K562 (cell line): Measurements from ENCODE around the gene TOX2. TPM values are rescaled to one million over a fixed set of nuclear protein-coding genes. Genes with fewer than 3 reads are reported as not detected.

Experiments used
- ATAC-seq: fragments of 200-7000 bp; cut with Tn5 transposase; 3 replicates; pipeline ENCODE4 v1.9.1; 2020; ENCODE audit warnings: moderate library complexity
- BruUV-seq: library from RNA; stranded (reverse); fragments of 400-500 nt; replicated peaks from 2 replicates; lab custom pipeline; 2021; lab: Mats Ljungman, UMichigan
- CTCF ChIA-PET: fragments of 300-600 bp; formaldehyde crosslinking; extraction: SDS; loops from one replicate; lab custom pipeline; 2021; ENCODE audit warnings: low intra/inter-chr PET ratio; lab: Yijun Ruan, JAX
- POLR2A ChIA-PET: fragments of 300-600, 350-650 bp; sonication (Branson Sonifier 250); formaldehyde crosslinking; extraction: SDS; loops from one replicate; lab custom pipeline; 2021; ENCODE audit warnings: antibody characterized with exemption, inconsistent platforms; lab: Yijun Ruan, JAX
- DNase-seq, 4 experiments: peaks; one replicate each; pipeline versions ENCODE4 v3.0.0 to v3.0.0-alpha.2; 2011 to 2018; ENCODE audit warnings: low spot score in 3 of 4, mixed read lengths in 3 of 4; ENCODE audit errors: extremely low read depth in 1 of 4
- FAIRE-seq: peaks from 2 replicates; lab custom pipeline; 2011; peaks lifted over from hg19 to GRCh38; lab: Jason Lieb, UNC
- H2AFZ ChIP-seq: 2 replicates; pipeline ENCODE4 v1.6.0; 2011; ENCODE audit warnings: low read depth, low read length, control low read depth, inconsistent platforms
- H3K27ac ChIP-seq: fragments of 200-600 bp; 3 replicates; pipeline ENCODE4 v1.8.0; 2011; ENCODE audit warnings: low read depth, mild to moderate bottlenecking, control low read depth, inconsistent platforms, low read length, moderate library complexity, mixed read lengths; ENCODE audit errors: extremely low read depth
- H3K27me3 ChIP-seq, 2 experiments: fragments of 300-600 bp in 1 of 2; 2 replicates in 1 of 2; 3 replicates in 1 of 2; pipeline versions ENCODE4 v1.6.0 to v1.8.0; 2011; ENCODE audit warnings: inconsistent platforms in 2 of 2, low read length in 2 of 2, mild to moderate bottlenecking in 1 of 2, mixed read lengths in 1 of 2, moderate library complexity in 1 of 2; ENCODE audit not compliant: control insufficient read depth in 2 of 2, insufficient read depth in 2 of 2
- H3K36me3 ChIP-seq: fragments of 300-600 bp; 3 replicates; pipeline ENCODE4 v1.8.0; 2011; ENCODE audit warnings: mild to moderate bottlenecking, low read length, inconsistent platforms; ENCODE audit not compliant: control insufficient read depth, insufficient read depth
- H3K4me1 ChIP-seq, 2 experiments: fragments of 200-600 bp in 1 of 2; replicated peaks in 1 of 2; 2 replicates in 1 of 2; 3 replicates in 1 of 2; pipeline versions ENCODE4 v1.5.1 to v1.8.0; 2011; ENCODE audit warnings: inconsistent platforms in 2 of 2, low read length in 2 of 2, mild to moderate bottlenecking in 1 of 2, mixed read lengths in 1 of 2, moderate library complexity in 1 of 2; ENCODE audit not compliant: control insufficient read depth in 2 of 2, insufficient read depth in 2 of 2
- H3K4me2 ChIP-seq: 2 replicates; pipeline ENCODE4 v1.6.1; 2011; ENCODE audit warnings: low read length, control low read depth, inconsistent platforms, mixed read lengths; ENCODE audit not compliant: insufficient read depth
- H3K4me3 ChIP-seq: fragments of 200-600 bp; sonication (generic), shearing (Covaris generic); 2 replicates; pipeline ENCODE4 v1.5.1; 2016; ENCODE audit warnings: control low read depth, inconsistent platforms
- H3K79me2 ChIP-seq: fragments of 200-600 bp; 3 replicates; pipeline ENCODE4 v1.8.0; 2011; ENCODE audit warnings: low read length, inconsistent platforms; ENCODE audit not compliant: control insufficient read depth, insufficient read depth
- H3K9ac ChIP-seq, 2 experiments: 2 replicates each; pipeline versions ENCODE4 v1.6.0 to v1.6.1; 2011; ENCODE audit warnings: low read depth in 2 of 2, low read length in 2 of 2, control low read depth in 1 of 2, inconsistent platforms in 1 of 2, mild to moderate bottlenecking in 1 of 2, mixed read lengths in 1 of 2; ENCODE audit not compliant: insufficient read depth in 1 of 2
- H3K9me1 ChIP-seq: one replicate; pipeline ENCODE4 v1.6.0; 2011; ENCODE audit warnings: inconsistent platforms, mild to moderate bottlenecking, low read length, moderate library complexity; ENCODE audit not compliant: control insufficient read depth, insufficient read depth
- H3K9me3 ChIP-seq: replicated peaks from 2 replicates; pipeline ENCODE4 v1.5.1; 2011; ENCODE audit warnings: low read depth, low read length, inconsistent platforms; ENCODE audit not compliant: control insufficient read depth, insufficient read depth
- H4K20me1 ChIP-seq: replicated peaks from 2 replicates; pipeline ENCODE4 v1.6.1; 2011; ENCODE audit warnings: low read length, inconsistent platforms, mixed read lengths; ENCODE audit not compliant: control insufficient read depth, insufficient read depth
- ELF1 ChIP-seq: fragments of 200-800 bp; sonication (Bioruptor generic); IDR thresholded peaks from 2 replicates; pipeline ENCODE4 v1.6.1; 2016; ENCODE audit warnings: missing genetic modification characterization, missing compliant biosample characterization
- FIP1L1 ChIP-seq: fragments of 200-400 bp; formaldehyde crosslinking; IDR thresholded peaks from 2 replicates; pipeline ENCODE4 v1.6.1; 2018; ENCODE audit warnings: mild to moderate bottlenecking, low read depth, low read length; ENCODE audit not compliant: poor library complexity, severe bottlenecking
- SAFB2 ChIP-seq: fragments of 200-400 bp; formaldehyde crosslinking; IDR thresholded peaks from 2 replicates; pipeline ENCODE4 v1.6.1; 2018; ENCODE audit warnings: borderline replicate concordance, low read length, low read depth, moderate library complexity; ENCODE audit not compliant: severe bottlenecking
- ZFP36 ChIP-seq: fragments of 150-350 bp; IDR thresholded peaks from 2 replicates; pipeline ENCODE4 v1.6.1; 2018; ENCODE audit warnings: low read length, low read depth; ENCODE audit not compliant: partially characterized antibody
- ZNF3 ChIP-seq: fragments of 250-450 bp; sonication (Bioruptor Pico); IDR thresholded peaks from 2 replicates; pipeline ENCODE4 v1.5.0; 2021; ENCODE audit warnings: mild to moderate bottlenecking, moderate library complexity
- WGBS: fragments of 100-300 bp; shearing (Covaris generic); methylation state at CpG from one replicate; pipeline ENCODE4 v1.1.6; 2016; ENCODE audit warnings: low coverage, mixed read lengths; ENCODE audit not compliant: insufficient coverage; ENCODE audit errors: missing lambda C conversion rate; 5-methylcytosine and 5-hydroxymethylcytosine counted together
- in situ Hi-C: fragments of 300-500 bp; cut with MboI; formaldehyde crosslinking; loops from 4 replicates; pipeline ENCODE4 v1.15.0; 2018; ENCODE audit warnings: inconsistent platforms, mixed read lengths
- intact Hi-C: fragments of 100-400 bp; cut with micrococcal nuclease; formaldehyde crosslinking; loops from 2 replicates; pipeline ENCODE4 v1.14.2; 2022
- polyA plus RNA-seq, 8 experiments: library from polyadenylated mRNA; depleted of rRNA in 4 of 8; stranded (reverse) in 5 of 8; unstranded in 3 of 8; fragments of >200 nt; fragmentation: Nextera tagmentation in 2 of 8; fragmentation: Illumina TruSeq in 1 of 8; extraction: Ambion mirVana in 2 of 8; extraction: Trizol in 1 of 8; gene quantifications; 2 replicates each; pipeline versions ENCODE4 v1.2.1 to v1.2.3, GENCODE V29; 2011 to 2014; ENCODE audit warnings: inconsistent platforms in 1 of 8, missing spikeins in 1 of 8
- total RNA-seq, 7 experiments: library from RNA; depleted of rRNA in 6 of 7; stranded (reverse); fragments of >200 nt in 6 of 7; fragmentation: Illumina TruSeq in 2 of 7; extraction: Trizol in 2 of 7; gene quantifications; 2 replicates each; pipeline versions ENCODE4 v1.2.1 to v1.2.3, GENCODE V29; 2011 to 2021; ENCODE audit warnings: low replicate concordance in 1 of 7
- TF ChIP-seq, protein P1 (sequence below): fragments of 200-800 bp; sonication (Bioruptor generic); IDR thresholded peaks from 2 replicates; pipeline ENCODE4 v1.6.1; 2017; ENCODE audit warnings: missing genetic modification characterization, missing compliant biosample characterization
- TF ChIP-seq, protein P2 (sequence below): fragments of 450-650 bp; formaldehyde crosslinking; conservative IDR thresholded peaks from 2 replicates; pipeline ENCODE4 v1.4.0; 2022; ENCODE audit warnings: mild to moderate bottlenecking, missing genetic modification characterization
- TF ChIP-seq, protein P3 (sequence below): sonication (generic); formaldehyde crosslinking; IDR thresholded peaks from 2 replicates; pipeline ENCODE4 v1.8.0; 2022; ENCODE audit warnings: missing genetic modification reagents, mild to moderate bottlenecking, borderline replicate concordance
- TF ChIP-seq, protein P4 (sequence below): fragments of 450-650 bp; formaldehyde crosslinking; IDR thresholded peaks from 2 replicates; pipeline ENCODE4 v1.4.0; 2020; ENCODE audit warnings: mild to moderate bottlenecking
- TF ChIP-seq, protein P5 (sequence below): fragments of 250-450 bp; sonication (Bioruptor Pico); IDR thresholded peaks from 2 replicates; pipeline ENCODE4 v1.5.0; 2021; ENCODE audit warnings: mild to moderate bottlenecking, borderline replicate concordance

Gene TOX2
- total and polyA plus RNA-seq, 9 of the 15 experiments (the other 6 are each of a cell fraction or from before 2014, with no cell fraction given), result not detected

DNA sequence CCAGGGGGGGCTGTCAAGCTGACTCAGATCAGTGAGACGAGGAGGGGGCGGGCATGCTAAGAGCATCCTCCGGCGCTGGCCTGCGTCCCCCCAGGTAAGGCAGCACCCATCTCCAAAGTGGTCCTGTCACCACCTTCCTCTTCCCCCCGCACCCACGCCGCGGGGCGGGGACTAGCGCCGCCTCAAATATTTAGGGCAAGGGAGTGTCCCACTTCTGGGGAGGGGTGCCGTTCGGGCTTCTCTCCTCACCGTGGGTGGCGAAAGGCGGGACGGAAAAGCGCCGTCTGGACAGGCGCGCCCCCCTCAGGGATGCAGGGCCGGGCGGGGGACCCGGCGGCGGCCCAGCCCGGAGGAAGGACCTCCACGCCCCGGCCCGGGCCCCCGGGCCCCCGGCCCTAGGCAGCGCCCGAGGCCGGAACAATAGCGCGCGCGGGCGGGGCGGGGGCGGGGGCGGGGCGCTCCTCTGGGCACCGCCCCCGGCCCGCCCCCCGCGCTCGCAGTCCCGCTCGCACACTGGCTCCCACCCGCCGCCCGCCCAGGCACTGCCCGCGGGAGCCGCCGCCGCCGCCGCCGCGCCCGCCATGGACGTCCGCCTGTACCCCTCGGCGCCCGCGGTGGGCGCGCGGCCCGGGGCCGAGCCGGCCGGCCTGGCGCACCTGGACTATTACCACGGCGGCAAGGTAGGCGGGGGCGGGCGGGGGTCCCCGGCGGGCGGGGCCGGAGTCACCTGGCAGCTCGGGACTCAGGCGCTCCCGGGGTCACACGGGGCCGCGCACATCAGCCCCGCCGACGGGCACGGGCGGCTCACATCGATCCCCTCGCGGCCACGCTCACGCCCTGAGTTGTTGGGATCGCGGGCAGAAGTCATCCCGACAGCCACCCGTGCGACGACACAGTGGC lies at the start of gene TOX2 (continued):
- TF ChIP-seq, protein P1, sequence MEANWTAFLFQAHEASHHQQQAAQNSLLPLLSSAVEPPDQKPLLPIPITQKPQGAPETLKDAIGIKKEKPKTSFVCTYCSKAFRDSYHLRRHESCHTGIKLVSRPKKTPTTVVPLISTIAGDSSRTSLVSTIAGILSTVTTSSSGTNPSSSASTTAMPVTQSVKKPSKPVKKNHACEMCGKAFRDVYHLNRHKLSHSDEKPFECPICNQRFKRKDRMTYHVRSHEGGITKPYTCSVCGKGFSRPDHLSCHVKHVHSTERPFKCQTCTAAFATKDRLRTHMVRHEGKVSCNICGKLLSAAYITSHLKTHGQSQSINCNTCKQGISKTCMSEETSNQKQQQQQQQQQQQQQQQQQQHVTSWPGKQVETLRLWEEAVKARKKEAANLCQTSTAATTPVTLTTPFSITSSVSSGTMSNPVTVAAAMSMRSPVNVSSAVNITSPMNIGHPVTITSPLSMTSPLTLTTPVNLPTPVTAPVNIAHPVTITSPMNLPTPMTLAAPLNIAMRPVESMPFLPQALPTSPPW (CRISPR knock-in tag), result peak; percentile 38; the same call in 1 of the 2 replicates
- TF ChIP-seq, protein P2, sequence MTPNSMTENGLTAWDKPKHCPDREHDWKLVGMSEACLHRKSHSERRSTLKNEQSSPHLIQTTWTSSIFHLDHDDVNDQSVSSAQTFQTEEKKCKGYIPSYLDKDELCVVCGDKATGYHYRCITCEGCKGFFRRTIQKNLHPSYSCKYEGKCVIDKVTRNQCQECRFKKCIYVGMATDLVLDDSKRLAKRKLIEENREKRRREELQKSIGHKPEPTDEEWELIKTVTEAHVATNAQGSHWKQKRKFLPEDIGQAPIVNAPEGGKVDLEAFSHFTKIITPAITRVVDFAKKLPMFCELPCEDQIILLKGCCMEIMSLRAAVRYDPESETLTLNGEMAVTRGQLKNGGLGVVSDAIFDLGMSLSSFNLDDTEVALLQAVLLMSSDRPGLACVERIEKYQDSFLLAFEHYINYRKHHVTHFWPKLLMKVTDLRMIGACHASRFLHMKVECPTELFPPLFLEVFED, result no peak

DNA sequence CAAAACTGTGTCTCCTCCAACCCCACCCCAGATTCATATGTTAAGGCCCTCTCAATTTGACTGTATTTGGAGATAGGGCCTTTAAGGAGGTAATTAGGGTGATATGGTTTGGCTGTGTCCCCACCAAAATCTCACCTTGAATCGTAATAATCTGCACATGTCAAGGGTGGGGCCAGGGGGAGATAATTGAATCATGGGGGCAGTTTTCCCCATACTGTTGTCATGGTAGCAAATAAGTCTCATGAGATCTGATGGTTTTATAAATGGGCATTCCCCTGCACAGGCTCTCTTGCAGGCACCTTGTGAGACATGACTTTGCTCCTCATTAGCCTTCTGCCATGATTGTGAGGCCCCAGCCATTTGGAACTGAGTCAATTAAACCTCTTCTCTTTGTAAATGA lies 46.6 kb upstream of the TOX2 start:
- in situ Hi-C loops (no loop called here), intact Hi-C loops (no loop called here)
- ChIA-PET CTCF (no interaction called here), POLR2A (interaction anchor here (1.2 kb wide), 1 partner anchor 22 kb away, joined by 3 read pairs; no protein-coding TSS in a partner anchor)
- 0% methylated on average over 1 of the region's 1 CpG for WGBS
- Histone ChIP-seq H2AFZ (no peak overlapping the region), H3K79me2 (no peaks in the 10 kb centered on the region), H3K36me3 (no peaks in the 10 kb centered on the region), H3K27ac (no peak overlapping the region), H3K9me1 (no peaks in the 10 kb centered on the region), H3K4me1 (no peaks in the 10 kb centered on the region), H3K4me2 (no peak overlapping the region), H3K9ac (no peak overlapping the region), H3K27me3 (peaks cover 0 to 6% of the 10 kb centered on the region in 2 experiments; a peak in 1 of 5 replicates), H3K9me3 (no peaks in the 10 kb centered on the region), H3K4me3 (no peak overlapping the region), H4K20me1 (no peaks in the 10 kb centered on the region)
- no peak for DNase-seq
- no TSS peak for BruUV-seq
- ATAC-seq, result no peak
- no peak for FAIRE-seq
- TF ChIP-seq ELF1 (tag) (no peak), FIP1L1 (no peak), ZNF3 (no peak), ZFP36 (no peak), SAFB2 (no peak)
- TF ChIP-seq, protein P3, sequence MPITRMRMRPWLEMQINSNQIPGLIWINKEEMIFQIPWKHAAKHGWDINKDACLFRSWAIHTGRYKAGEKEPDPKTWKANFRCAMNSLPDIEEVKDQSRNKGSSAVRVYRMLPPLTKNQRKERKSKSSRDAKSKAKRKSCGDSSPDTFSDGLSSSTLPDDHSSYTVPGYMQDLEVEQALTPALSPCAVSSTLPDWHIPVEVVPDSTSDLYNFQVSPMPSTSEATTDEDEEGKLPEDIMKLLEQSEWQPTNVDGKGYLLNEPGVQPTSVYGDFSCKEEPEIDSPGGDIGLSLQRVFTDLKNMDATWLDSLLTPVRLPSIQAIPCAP (CRISPR knock-in tag), result no peak
- TF ChIP-seq, protein P4, sequence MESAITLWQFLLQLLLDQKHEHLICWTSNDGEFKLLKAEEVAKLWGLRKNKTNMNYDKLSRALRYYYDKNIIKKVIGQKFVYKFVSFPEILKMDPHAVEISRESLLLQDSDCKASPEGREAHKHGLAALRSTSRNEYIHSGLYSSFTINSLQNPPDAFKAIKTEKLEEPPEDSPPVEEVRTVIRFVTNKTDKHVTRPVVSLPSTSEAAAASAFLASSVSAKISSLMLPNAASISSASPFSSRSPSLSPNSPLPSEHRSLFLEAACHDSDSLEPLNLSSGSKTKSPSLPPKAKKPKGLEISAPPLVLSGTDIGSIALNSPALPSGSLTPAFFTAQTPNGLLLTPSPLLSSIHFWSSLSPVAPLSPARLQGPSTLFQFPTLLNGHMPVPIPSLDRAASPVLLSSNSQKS (CRISPR knock-in tag), result no peak
- TF ChIP-seq, protein P5, sequence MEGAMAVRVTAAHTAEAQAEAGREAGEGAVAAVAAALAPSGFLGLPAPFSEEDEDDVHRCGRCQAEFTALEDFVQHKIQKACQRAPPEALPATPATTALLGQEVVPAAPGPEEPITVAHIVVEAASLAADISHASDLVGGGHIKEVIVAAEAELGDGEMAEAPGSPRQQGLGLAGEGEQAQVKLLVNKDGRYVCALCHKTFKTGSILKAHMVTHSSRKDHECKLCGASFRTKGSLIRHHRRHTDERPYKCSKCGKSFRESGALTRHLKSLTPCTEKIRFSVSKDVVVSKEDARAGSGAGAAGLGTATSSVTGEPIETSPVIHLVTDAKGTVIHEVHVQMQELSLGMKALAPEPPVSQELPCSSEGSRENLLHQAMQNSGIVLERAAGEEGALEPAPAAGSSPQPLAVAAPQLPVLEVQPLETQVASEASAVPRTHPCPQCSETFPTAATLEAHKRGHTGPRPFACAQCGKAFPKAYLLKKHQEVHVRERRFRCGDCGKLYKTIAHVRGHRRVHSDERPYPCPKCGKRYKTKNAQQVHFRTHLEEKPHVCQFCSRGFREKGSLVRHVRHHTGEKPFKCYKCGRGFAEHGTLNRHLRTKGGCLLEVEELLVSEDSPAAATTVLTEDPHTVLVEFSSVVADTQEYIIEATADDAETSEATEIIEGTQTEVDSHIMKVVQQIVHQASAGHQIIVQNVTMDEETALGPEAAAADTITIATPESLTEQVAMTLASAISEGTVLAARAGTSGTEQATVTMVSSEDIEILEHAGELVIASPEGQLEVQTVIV, result no peak
